ENCODE results near the gene ATP5MG.
"Not testable (repeated sequence)": the region's sequence is repeated elsewhere in the genome, so short reads cannot be mapped to it uniquely, and the experiment has no call there.

The ATP5MG gene

DNA sequence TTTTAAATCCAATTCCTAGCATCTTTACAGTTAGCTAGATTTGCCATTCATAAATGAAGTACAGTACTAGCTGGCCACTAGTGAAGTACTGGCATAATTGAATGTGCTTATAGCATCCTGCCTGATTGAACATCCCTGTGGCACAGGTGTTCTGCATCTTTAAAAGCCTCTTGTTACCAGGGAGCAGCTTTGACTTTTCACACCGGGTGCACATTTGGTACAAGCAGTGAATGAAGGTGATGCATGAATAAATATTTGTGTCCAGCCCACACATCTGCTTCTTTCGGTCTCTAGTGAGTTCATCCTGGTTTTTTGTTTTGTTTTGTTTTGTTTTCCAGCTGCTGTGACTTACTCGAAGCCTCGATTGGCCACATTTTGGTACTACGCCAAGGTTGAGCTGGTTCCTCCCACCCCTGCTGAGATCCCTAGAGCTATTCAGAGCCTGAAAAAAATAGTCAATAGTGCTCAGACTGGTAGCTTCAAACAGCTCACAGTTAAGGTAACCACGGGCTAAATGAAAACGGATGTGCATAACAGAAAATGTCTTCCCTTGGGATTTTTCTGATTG, 5.3 kb downstream of the ATP5MG start:
- no peak for DNase-seq (ENCODE audit: low read depth in 2 of 2)

DNA sequence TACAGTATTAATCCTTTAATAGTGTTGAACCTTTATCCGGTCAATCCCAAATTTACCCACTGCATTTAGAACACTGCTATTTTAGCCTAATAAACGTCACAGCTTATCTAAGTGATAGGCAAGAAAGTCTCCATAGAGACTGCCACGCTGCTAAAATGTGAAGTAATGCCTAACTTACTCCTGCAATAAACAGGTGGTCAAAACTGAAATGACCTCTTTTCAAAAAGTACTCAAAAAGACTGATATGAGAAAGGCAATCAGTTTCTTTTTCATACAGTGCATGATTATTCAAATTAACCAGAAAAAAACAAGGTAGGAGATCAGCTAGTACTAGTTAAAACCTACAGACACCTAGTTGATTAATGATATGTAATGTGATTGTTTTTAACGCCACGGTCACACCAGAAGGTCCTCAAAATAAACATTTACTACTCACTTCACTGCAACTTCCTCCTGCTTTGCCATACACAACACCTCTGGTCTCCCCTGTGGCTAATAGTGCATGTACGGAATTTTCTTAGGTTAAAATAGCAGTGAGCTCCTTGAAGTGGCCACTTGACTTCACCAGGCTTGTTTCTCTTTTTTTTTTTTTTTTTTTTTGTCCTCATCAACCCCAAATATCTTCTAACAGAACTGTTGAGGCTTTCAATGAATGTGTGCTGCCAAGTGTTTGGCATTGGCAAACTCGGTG, 8.8 kb downstream of the ATP5MG start:
- DNase-seq (ENCODE audit: low read depth in 2 of 2), result no peak

DNA sequence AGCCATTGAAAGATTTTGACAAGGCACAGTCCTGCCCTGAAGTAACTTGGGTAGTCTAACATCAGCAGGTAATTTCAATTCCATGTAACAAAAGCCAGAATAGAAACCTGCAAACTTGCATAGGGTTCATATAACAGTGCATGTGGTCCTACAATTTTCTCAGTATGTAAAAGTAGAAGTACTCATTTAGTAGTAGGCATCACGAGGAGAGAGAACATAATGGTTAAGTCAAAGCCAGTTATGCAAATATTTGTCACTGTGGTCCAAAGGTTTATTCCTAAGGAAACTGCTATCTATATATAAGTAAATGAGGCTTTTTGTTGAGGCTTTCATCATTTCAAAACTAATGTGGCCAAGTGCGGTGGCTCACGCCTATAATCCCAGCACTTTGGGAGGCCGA, 10.1 kb downstream of the ATP5MG start:
- DNase-seq (ENCODE audit: low read depth in 2 of 2), result no peak

DNA sequence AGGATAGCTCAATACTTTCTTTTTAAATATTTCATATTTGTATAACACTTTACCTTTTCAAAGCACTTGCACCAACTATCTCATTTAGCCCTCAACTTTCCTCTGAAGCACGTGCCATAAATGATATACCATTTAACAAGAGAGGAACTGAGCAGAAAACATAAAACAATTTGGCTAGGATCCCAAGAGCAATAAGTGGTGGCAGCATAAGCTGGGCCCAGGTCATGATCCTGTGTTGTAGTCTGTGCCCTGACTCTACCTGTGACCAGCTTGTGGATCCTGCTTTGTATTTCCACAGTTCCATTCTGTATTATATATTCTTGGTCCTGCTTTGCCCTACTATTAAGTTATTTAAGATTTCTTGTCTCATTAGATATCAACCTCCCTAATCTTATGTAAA, 11.5 kb downstream of the ATP5MG start:
- DNase-seq (ENCODE audit: low read depth in 2 of 2), result no peak

DNA sequence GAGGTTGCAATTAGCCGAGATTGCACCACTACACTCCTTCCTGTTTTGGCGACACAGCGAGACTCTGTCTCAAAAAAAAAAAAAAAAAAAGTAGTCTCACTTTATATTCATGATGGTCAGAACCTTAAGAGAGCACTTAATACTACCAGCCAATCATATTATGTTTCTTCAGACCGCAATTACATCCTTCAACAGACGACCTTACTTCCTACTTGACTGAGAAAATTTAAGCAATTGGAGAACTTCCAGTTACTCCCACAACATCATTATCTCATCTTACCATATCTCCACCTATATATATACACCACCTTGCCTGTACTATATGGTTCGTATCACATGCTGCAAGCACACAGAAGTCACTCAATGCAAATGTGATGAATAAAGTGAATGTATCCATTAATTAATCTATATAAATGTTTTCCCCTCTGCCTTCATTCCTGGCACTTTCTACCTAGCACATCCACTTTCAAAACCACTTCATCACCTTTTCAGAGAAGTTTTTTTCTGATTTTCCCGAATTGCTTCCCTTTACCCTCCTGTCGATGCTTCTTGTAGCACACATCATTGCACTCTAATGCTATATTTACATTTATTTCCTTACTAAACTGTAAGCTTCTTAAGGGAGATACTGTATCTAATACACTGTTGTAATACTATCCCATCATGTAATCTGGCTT, 13.8 kb downstream of the ATP5MG start:
- no peak for DNase-seq (ENCODE audit: low read depth in 2 of 2)

DNA sequence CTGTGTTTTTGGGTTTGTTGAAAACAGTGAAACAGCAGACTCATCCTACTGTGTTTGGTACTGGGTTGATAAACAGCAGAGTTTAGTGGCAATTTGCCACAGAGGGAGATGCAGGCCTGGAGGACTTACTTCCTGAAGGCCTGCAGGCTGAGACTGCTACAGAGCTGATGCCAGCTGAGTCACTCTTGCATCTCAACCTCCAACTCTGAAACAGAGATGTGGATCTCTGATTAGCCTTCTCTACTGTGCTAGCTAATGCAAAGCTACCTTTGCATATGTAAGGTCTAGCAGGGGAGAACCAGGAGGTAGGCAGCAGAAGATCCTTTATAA, 14.3 kb downstream of the ATP5MG start:
- DNase-seq (ENCODE audit: low read depth in 2 of 2), result no peak

DNA sequence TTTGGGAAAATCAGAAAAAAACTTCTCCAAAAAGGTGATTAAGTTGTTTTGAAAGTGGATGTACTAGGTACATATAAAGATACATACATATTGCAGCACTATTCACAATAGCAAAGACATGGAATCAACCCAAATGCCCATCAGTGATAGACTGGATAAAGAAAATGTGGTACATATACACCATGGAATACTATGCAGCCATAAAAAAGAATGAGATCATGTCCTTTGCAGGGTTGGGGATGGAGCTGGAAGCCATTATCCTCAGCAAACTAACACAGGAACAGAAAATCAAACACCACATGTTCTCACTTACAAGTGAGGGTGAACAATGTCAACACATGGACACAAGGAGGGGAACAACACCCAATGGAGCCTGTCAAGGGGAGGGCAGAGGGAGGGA, 15.5 kb downstream of the ATP5MG start:
- DNase-seq (ENCODE audit: low read depth in 2 of 2), result not testable (repeated sequence)

DNA sequence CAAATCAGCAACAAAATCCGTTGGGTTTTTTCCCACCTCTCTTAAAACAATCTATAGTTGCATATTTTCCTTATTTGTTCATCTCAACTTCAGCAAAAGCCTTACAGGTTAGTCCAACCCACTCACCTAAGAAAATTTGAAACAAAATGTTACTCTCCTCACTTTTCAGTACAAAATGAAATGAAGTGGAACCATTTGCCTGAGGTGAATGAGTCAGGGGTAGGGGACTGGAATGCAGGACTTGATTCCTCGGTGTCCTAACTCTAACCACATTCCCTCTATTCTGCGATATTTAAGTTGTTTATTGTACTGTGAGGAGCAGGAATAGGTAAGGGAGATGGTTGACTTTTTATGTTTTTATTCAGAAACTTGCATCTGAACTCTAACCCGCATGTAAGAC, 16.4 kb downstream of the ATP5MG start:
- no peak for DNase-seq (ENCODE audit: low read depth in 2 of 2)

DNA sequence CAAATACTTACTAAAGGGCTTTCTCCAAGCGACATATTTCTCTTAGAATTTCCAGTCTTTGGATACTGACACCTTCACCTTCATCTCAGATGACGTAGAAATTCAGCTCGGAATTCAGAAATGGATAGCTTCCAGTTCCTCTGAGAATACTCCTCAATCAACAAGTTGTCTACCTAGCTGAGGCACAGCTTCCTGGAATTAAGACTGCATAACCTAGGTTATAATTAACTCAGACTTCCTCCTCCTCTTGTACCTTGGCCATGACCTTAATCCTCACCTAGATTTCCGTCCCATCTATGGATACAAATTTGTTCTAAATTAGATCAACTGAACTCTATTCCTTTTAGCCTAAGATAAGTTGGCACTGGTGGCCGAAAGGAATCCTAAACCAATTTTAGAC, 17.4 kb downstream of the ATP5MG start:
- no peak for DNase-seq (ENCODE audit: low read depth in 2 of 2)

DNA sequence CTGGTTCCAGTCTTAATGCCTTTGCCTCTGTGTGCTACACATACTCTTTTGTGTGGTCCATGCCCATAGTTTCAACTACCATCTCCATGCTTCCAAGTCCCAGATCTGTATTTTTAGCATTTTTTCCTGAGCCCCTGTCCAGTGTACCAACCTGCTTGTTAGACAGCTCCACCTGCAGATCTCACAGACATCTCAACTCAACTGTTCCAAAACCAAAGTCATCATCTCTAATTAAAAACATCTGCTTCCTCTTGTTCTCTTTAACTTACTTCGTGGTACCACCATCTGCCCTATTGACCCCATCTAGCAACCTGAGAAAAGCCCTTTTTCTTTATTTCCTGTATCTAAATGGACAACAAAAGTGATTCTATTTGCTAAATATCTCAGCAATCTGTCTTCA, 26.3 kb downstream of the ATP5MG start:
- DNase-seq (ENCODE audit: low read depth in 2 of 2), result no peak

DNA sequence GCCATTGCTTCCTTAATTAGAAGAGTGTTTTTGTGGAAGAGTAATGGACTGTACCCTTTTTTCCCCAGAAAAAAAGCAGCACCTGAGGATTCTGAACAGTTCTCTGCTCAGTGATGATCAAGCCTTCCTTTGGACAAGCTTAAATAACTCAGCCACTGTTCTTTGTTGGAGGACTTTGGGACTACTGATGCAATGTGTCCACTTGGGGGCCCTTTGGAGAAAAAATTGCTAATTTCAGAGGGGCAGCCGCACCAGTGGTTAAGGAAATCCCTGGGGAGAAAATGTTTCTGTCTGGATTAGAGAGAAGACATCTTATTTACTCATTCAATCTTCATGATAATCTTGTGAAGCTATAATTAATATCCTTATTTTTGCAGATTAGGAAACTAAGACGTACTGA, 29.6 kb downstream of the ATP5MG start:
- DNase-seq (ENCODE audit: low read depth in 2 of 2), result no peak

DNA sequence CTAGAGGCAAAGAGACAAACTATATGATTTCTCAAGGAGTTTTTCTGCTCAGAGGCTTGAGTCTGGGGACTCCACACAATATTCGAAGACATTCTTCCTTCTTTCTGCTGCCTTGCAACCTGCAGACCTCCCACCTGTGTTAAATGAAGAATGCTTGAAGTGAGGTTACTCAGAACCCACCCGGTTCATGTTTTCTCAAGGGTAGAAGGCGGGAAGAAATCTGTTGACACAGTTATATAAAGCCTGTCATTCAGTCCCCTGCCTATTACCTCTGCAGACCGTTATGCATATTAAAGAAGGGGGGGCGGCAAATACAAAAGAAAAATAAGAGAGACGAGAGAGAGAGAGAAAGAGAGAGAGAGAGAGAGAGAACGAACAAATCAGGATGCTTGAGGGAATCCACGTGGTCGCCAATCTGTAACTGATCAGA, 32.7 kb downstream of the ATP5MG start:
- DNase-seq (ENCODE audit: low read depth in 2 of 2), result no peak

DNA sequence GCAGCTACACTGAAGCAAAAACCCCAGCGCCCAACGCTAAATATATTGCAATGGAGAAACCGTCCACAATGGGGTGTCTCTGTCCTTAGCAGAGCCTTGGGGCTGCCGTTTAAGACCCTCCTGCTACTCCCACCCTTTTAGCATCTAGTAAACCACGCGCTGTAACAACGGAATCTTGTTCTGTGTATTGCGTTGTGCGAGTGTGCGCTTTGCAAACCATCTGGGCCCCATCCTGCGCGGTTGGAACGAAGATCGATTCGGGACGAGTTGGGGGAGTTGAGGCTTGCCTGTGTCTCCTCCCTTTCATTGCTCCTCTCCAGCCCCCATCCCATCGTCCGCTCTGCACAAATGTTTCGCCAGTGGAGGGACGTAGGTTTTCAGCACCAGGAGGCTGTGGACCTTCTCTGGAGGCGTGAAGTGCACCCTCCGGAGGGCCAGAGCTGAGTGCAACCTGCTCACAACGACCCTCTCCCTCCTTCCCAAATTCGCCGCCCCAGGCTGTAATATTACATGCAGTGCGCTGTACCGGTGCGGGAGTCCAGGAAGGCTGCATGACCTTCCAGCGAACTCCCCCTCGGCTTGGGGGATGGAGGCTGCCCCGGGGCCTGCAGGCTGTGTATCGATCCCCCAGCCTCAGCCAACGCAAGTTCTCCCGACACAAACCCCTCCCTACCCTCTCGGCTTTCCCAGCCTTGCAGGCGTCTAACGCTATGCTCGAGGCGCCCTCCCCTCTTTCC, 33.3 kb downstream of the ATP5MG start:
- DNase-seq (ENCODE audit: low read depth in 2 of 2), result peak in 1 of 2 donors; percentile 21

DNA sequence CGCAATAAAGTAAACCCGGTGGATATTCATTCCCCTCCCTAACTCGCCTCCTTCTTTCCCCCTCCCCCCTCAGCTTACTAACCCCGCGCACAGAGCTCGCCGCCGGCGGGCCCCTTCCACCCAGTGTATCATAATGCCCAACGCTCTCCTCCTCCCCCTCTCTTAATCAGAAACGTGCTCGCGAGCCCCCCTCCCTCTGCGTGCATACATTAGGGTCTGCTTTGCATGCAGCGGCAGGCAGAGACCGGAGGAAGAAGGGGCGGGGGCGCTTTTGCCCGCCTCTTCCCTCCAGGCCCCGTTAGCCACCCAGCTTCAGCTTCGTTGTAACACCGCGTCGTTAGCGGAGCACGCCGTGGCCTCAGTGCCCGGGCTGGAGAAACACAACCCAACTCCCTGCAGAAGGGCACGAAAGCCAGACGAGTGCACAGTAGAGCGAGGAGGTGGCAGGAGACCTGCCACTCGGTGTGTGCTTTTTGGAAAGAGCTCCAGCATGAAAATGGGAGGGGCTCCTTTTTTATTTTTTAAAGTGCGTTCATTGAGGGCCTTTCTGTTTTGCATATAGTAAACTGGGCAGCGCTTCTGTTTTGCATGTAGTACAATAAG, 34.0 kb downstream of the ATP5MG start:
- peak in 1 of 2 donors; percentile 41 for DNase-seq (ENCODE audit: low read depth in 2 of 2)

DNA sequence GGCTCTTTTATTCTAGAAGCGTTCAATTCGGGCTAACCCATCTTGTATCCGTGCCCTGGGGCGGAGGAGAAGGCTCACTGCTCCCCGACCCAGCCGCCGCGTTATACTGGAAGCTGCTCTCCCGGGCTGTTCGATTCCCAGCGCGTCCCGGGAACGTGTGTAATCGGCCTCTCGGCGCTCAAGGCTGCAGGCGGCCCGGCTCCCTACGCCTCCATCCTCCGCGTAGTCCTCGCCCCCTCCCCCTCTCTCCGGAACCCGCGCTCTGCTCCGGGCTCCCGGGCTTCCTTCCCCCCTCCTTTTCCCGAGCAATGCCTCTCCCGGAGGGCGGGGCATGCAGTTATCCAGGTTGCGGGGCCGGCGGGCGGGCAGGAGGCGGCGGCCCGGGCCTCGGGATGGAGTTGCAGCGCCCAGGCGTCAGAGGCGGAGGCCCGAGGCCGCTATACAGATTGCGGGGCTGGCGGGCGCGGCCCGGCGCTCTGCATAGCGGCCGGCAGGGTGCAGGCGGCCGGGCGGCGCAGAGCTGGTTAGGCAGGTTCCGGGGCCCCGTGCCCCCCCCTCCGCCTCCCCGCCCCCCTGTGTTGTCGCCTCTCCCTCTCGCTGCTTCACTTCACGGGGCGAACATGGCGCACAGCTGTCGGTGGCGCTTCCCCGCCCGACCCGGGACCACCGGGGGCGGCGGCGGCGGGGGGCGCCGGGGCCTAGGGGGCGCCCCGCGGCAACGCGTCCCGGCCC, 34.7 kb downstream of the ATP5MG start, which contains the start of gene KMT2A:
Gene KMT2A (plus strand): TSS at position 600 of the 732 bp plus-strand sequence. CDS start 21 bp downstream, at position 621.
- peak; percentile 78 to 90 for DNase-seq (ENCODE audit: low read depth in 2 of 2)

DNA sequence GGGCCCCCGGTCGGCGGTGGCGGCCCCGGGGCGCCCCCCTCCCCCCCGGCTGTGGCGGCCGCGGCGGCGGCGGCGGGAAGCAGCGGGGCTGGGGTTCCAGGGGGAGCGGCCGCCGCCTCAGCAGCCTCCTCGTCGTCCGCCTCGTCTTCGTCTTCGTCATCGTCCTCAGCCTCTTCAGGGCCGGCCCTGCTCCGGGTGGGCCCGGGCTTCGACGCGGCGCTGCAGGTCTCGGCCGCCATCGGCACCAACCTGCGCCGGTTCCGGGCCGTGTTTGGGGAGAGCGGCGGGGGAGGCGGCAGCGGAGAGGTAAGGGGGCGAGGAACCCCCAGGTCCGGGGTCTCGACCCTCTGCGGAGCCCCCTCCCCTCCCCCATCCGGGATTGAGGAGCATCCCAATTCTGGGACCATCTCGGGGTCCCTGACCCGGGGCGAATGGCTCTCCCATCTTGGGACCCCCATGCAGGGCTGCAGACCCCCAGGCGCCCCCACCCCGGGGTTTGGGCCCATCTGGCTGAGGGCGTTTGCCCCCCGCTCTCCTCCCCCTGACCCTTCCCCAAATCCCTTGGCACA, 35.3 kb downstream of the ATP5MG start:
- no peak for DNase-seq (ENCODE audit: low read depth in 2 of 2)

DNA sequence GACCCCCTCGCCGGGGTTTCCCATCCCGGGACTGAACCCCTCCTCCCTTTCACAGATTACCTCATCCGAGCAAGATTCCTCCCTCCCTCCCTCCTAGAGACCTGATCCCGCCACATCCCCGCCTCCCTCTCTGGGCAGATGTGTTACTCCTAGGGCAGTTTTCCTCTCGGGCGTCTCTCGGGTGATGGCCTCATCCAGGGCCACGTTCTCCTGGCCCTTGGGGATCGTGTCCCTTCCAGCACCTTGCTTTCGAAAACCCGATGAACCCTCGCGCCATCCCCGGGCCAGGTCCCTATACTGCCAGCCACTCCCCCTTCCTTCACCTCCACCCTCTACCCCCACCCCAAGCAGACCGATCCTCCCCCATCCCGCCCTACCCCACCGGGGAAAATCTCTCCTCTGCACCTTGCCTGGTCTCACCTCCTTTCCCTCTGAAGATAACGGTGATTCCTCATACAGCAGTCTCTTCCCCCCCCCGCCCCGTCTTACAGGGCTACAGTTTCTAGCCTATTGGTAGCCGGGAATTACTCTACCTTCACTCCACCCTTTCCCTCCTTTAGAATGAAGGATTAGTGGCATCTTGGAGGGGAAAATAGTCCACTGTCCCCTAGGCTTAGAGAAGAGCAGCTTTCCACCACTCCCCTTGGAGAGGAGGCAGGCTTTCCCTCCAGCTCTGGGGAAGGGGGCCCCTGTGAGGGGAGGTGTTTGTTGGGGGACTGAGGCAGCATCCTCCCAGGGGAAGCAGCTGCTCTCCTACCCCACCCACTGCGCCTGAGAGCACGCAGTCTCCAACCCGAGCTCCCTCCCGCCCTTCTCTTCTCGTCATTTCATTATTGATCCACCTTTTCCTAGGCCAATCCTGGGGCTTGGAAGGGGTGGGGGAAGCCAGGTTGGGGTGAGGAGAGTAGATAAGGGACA, 36.1 kb downstream of the ATP5MG start:
- peak in 1 of 2 donors; percentile 35 for DNase-seq (ENCODE audit: low read depth in 2 of 2)

DNA sequence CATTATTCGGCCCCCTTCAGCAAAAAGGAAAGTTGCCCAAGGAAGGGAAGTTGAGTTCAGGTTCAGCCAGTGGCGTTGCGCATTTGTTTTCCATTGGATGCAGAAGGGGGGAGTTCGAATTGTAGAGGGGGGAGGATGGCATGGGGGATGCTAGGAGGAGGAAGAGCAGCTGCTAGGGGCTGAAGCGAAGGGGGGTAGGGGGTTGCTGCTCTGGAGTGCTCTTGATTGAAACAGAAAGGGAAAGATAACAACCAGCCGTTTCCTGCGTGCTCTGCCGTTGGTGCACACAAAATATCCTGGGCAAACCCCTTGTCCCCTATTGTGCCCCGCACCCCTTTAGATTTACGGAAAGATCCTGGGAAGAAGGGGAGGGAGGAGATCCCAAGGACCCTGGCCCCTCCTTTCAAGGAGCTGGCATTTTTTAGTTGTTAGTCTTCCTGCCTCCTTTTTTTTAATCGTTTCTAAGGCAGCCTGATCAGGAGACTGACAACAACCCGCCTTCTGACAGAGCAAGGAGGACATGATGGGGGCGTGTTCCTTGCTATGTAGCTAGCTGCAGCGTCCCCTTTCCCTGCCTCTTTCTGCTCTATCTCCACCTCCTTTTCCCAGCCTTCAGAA, 37.0 kb downstream of the ATP5MG start:
- peak in 1 of 2 donors; percentile 21 for DNase-seq (ENCODE audit: low read depth in 2 of 2)

DNA sequence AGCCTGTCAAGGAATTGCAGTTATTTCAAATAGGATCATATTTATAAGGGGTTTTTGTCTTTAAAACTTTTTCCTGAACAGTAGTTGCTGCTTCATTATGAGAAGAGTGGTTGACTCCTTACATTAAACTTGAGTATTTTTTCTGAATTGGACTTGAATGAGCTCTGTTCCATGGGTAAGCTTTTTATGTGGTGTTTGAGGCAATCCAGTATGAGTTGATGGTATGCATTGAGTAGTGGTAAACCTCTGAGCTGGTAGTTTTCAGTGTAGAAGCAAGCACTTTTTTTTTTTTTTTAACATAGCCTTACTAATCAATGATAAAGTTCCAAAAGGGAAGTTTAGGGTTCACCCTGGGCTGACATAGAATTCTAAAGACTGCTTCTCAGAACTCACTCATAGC, 38.2 kb downstream of the ATP5MG start:
- DNase-seq (ENCODE audit: low read depth in 2 of 2), result no peak

Measured in stimulated activated CD8-positive, alpha-beta memory T cell treated with anti-CD3 and anti-CD28 coated beads, Interleukin-7, amount 100 ng/mL, for 4 hours (primary cell).